Brain pericyte (primary cell): Measurements from ENCODE around the gene SPATA31D4.
"Not testable (repeated sequence)": the region's sequence is repeated elsewhere in the genome, so short reads cannot be mapped to it uniquely, and the experiment has no call there.

Experiments
- DNase-seq: peaks from one replicate; pipeline ENCODE4 v3.0.0-alpha.2; 2012; ENCODE audit warnings: low read depth, low spot score

The SPATA31D4 gene

GRCh38 chr9:81928305-81928704 lies at the start of gene SPATA31D4:
Gene SPATA31D4, plus strand, starts transcription at chr9:81928428. Its CDS starts 86 bp downstream, at chr9:81928514.
- DNase-seq = not testable (repeated sequence)

- DNase-seq = no peak
Measured at GRCh38 chr9:81878530-81878929, 49.7 kb upstream of the SPATA31D4 start.

GRCh38 chr9:81879501-81879916 lies 48.7 kb upstream of the SPATA31D4 start:
- no peak for DNase-seq

- no peak for DNase-seq
Measured at GRCh38 chr9:81885602-81886001, 42.6 kb upstream of the SPATA31D4 start.

- no peak for DNase-seq
Measured at GRCh38 chr9:81886665-81887064, 41.6 kb upstream of the SPATA31D4 start.

- DNase-seq = no peak
Measured at GRCh38 chr9:81890104-81890503, 38.1 kb upstream of the SPATA31D4 start.

GRCh38 chr9:81892440-81892839 lies 35.8 kb upstream of the SPATA31D4 start:
- DNase-seq = no peak

GRCh38 chr9:81893929-81894328 lies 34.3 kb upstream of the SPATA31D4 start:
- DNase-seq = no peak

GRCh38 chr9:81894891-81895290 lies 33.3 kb upstream of the SPATA31D4 start:
- no peak for DNase-seq

GRCh38 chr9:81896070-81896469 lies 32.2 kb upstream of the SPATA31D4 start:
- no peak for DNase-seq

- no peak for DNase-seq
Measured at GRCh38 chr9:81898851-81899250, 29.4 kb upstream of the SPATA31D4 start.

- no peak for DNase-seq
Measured at GRCh38 chr9:81902196-81902595, 26.0 kb upstream of the SPATA31D4 start.

- no peak for DNase-seq
Measured at GRCh38 chr9:81902626-81903025, 25.6 kb upstream of the SPATA31D4 start.

GRCh38 chr9:81906671-81907070 lies 21.6 kb upstream of the SPATA31D4 start:
- DNase-seq = no peak

- no peak for DNase-seq
Measured at GRCh38 chr9:81912135-81912534, 16.1 kb upstream of the SPATA31D4 start.

- no peak for DNase-seq
Measured at GRCh38 chr9:81915801-81916505, 12.3 kb upstream of the SPATA31D4 start.

GRCh38 chr9:81918507-81918906 lies 9.7 kb upstream of the SPATA31D4 start:
- not testable (repeated sequence) for DNase-seq

- DNase-seq = not testable (repeated sequence)
Measured at GRCh38 chr9:81930147-81930546, 1.9 kb downstream of the SPATA31D4 start.

- not testable (repeated sequence) for DNase-seq
Measured at GRCh38 chr9:81933547-81933946, 5.3 kb downstream of the SPATA31D4 start.

GRCh38 chr9:81943393-81943792 lies 15.2 kb downstream of the SPATA31D4 start, which contains the start of gene SPATA31D3:
Gene SPATA31D3, plus strand, starts transcription at chr9:81943500. Its CDS starts 86 bp downstream, at chr9:81943586.
- DNase-seq = not testable (repeated sequence)

GRCh38 chr9:81948650-81949049 lies 20.4 kb downstream of the SPATA31D4 start:
- DNase-seq = not testable (repeated sequence)

GRCh38 chr9:81953096-81953495 lies 24.9 kb downstream of the SPATA31D4 start:
- DNase-seq = no peak

- no peak for DNase-seq
Measured at GRCh38 chr9:81955625-81956024, 27.4 kb downstream of the SPATA31D4 start.
